ENCODE data around the gene CXCL1.

- TF ChIP-seq CTCF (IDR thresholded peaks at IDR 0.05; ENCODE audit: borderline replicate concordance, extremely low read depth, low read length, poor library complexity, severe bottlenecking), result no peak
- TF ChIP-seq EZH2 (IDR thresholded peaks at IDR 0.05; ENCODE audit: borderline replicate concordance, low read depth, low read length, severe bottlenecking), result no peak
Observed at GRCh38 chr4:73856518-73856917, 12.7 kb upstream of the CXCL1 start.
